Fibroblast of lung (primary cell): ENCODE data around the gene NDUFA3. TPM values are rescaled to one million over a fixed set of nuclear protein-coding genes. Genes with fewer than 3 reads are reported as not detected.

Experiments
- DNase-seq, 2 donors: peaks; one replicate each; pipeline versions ENCODE4 v3.0.0 to v3.0.0-alpha.2; 2010; ENCODE audit warnings: low read depth in 2 of 2
- H2AFZ ChIP-seq: 2 replicates; pipeline ENCODE4 v1.5.1; 2012; ENCODE audit warnings: low read length, control low read depth, inconsistent platforms
- H3K27ac ChIP-seq: 2 replicates; pipeline ENCODE4 v1.5.1; 2011; ENCODE audit warnings: low read length, control low read depth; ENCODE audit not compliant: insufficient read depth
- H3K27me3 ChIP-seq: 2 replicates; pipeline ENCODE4 v1.5.1; 2011; ENCODE audit warnings: mild to moderate bottlenecking, low read length; ENCODE audit not compliant: control insufficient read depth, insufficient read depth
- H3K36me3 ChIP-seq: 2 replicates; pipeline ENCODE4 v1.5.1; 2011; ENCODE audit warnings: low read length; ENCODE audit not compliant: control insufficient read depth, insufficient read depth
- H3K4me1 ChIP-seq: 2 replicates; pipeline ENCODE4 v1.5.1; 2011; ENCODE audit warnings: low read length; ENCODE audit not compliant: control insufficient read depth, insufficient read depth; ENCODE audit errors: extremely low read depth
- H3K4me2 ChIP-seq: 2 replicates; pipeline ENCODE4 v1.5.1; 2011; ENCODE audit warnings: low read length, control low read depth; ENCODE audit not compliant: insufficient read depth; ENCODE audit errors: extremely low read depth
- H3K4me3 ChIP-seq, 4 experiments: fragments of 200-600 bp in 1 of 4; sonication (generic) in 1 of 4; replicated peaks in 1 of 4; 2 replicates each; pipeline ENCODE4 v1.5.1; 2011 to 2016; ENCODE audit warnings: low read length in 4 of 4, low read depth in 3 of 4, mild to moderate bottlenecking in 3 of 4, control low read depth in 2 of 4, inconsistent platforms in 1 of 4, mixed read lengths in 1 of 4; ENCODE audit not compliant: insufficient read depth in 1 of 4; ENCODE audit errors: control extremely low read depth in 1 of 4
- H3K79me2 ChIP-seq: 2 replicates; pipeline ENCODE4 v1.5.1; 2012; ENCODE audit warnings: mild to moderate bottlenecking, low read length, inconsistent platforms; ENCODE audit not compliant: control insufficient read depth, insufficient read depth
- H3K9ac ChIP-seq: 2 replicates; pipeline ENCODE4 v1.5.1; 2011; ENCODE audit warnings: mild to moderate bottlenecking, low read length, control low read depth; ENCODE audit not compliant: insufficient read depth
- H3K9me3 ChIP-seq: 2 replicates; pipeline ENCODE4 v1.5.1; 2012; ENCODE audit warnings: low read depth, low read length; ENCODE audit not compliant: control insufficient read depth, insufficient read depth
- H4K20me1 ChIP-seq: 2 replicates; pipeline ENCODE4 v1.5.1; 2011; ENCODE audit warnings: low read length; ENCODE audit not compliant: control insufficient read depth, insufficient read depth; ENCODE audit errors: extremely low read depth
- EZH2 ChIP-seq: IDR thresholded peaks from 2 replicates; pipeline ENCODE4 v1.5.1; 2012; ENCODE audit warnings: low read length, control low read depth, mild to moderate bottlenecking; ENCODE audit errors: missing control alignments
- polyA plus RNA-seq, 2 donors: library from polyadenylated mRNA; depleted of rRNA in 1 of 2; stranded (reverse) in 1 of 2; unstranded in 1 of 2; fragments of >200 nt; gene quantifications; 2 replicates each; pipeline ENCODE4 v1.2.1, GENCODE V29; 2011 to 2012; ENCODE audit warnings: missing spikeins in 1 of 2
- total RNA-seq: library from RNA; depleted of rRNA; stranded (reverse); fragments of >200 nt; gene quantifications from 2 replicates; pipeline ENCODE4 v1.2.1, GENCODE V29; 2014
- TF ChIP-seq, protein P1 (sequence below), 2 donors: IDR thresholded peaks in 1 of 2; conservative IDR thresholded peaks in 1 of 2; 1 replicate in 1 of 2; 2 replicates in 1 of 2; pipeline ENCODE4 v1.5.1; 2011 to 2012; ENCODE audit warnings: low read length in 2 of 2, control low read depth in 1 of 2, inconsistent platforms in 1 of 2, low read depth in 1 of 2, mild to moderate bottlenecking in 1 of 2

The NDUFA3 gene
- total and polyA plus RNA-seq, 2 donors (not counting 1 experiment from before 2014, with no cell fraction given) = 22.8 to 35.4 TPM

DNA sequence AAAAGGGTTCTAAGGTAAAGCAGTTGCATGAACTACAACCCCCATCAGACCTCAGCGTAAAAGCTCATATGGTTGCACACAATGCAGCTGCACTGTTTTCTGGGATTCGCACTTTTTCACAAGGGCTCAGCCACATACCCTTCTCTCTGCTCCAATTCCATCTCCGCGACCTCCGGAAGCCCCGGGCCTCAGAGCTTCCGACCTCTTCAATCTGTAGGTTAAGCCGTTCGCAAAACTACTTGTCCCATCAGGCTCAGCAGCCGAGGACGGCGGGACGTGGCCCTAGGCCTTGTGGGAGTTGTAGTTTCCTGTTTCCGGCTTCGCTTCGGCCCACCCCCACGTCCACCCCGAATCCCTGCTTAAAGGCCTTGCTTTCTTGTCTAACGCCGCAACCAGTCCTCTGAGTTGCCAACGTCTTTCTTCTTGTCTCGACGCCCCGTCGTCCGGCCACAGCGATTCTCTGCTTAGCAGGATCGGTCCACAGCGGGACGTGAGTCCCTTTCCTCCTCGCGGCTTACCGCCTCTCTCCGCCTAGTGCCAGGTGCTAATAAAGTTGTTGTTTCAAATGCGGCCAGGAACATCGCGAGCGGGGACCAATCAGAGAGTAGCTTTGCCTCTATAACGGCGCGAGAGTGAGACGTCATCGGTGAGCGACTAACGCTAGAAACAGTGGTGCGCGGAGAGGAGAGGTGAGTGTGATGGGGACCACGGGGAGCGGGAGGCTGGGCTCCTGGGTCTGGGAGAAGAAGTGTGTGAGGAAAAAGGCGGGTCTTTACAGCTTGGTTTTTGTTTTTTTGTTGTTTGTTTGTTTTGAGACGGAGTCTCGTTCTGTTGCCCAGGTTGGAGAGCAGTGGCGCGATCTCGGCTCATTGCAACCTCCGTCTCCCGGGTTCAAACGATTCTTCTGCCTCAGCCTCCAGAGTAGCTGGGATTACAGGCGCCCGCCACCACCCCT lies 12.7 kb downstream of the NDUFA3 start, which contains the start of the genes PRPF31 and TFPT:
PRPF31 (plus strand) TSS at position 646 of the 955 bp plus-strand sequence. CDS start 2,525 bp downstream, outside the sequence.
TFPT (minus strand) TSS at position 549 of the 955 bp plus-strand sequence; CDS start at position 161, 388 bp downstream.
- peak; percentile 98 to 99 for DNase-seq
- Histone ChIP-seq H3K9me3 (no peaks in the 10 kb centered on the region), H3K4me3 (peak within 1 kb of the TSS; percentile 49 to 97 (median 82)), H3K4me1 (peaks cover 2% of the 10 kb centered on the region), H3K27ac (peak within 1 kb of the TSS; percentile 73), H3K27me3 (no peaks in the 10 kb centered on the region), H3K36me3 (peaks cover 9% of the 10 kb centered on the region), H2AFZ (peak within 1 kb of the TSS; percentile 72), H3K9ac (peak within 1 kb of the TSS; percentile 64), H3K79me2 (peaks cover 22% of the 10 kb centered on the region), H4K20me1 (no peaks in the 10 kb centered on the region), H3K4me2 (peak within 1 kb of the TSS; percentile 99)
- TF ChIP-seq EZH2 = no peak
- TF ChIP-seq, protein P1, sequence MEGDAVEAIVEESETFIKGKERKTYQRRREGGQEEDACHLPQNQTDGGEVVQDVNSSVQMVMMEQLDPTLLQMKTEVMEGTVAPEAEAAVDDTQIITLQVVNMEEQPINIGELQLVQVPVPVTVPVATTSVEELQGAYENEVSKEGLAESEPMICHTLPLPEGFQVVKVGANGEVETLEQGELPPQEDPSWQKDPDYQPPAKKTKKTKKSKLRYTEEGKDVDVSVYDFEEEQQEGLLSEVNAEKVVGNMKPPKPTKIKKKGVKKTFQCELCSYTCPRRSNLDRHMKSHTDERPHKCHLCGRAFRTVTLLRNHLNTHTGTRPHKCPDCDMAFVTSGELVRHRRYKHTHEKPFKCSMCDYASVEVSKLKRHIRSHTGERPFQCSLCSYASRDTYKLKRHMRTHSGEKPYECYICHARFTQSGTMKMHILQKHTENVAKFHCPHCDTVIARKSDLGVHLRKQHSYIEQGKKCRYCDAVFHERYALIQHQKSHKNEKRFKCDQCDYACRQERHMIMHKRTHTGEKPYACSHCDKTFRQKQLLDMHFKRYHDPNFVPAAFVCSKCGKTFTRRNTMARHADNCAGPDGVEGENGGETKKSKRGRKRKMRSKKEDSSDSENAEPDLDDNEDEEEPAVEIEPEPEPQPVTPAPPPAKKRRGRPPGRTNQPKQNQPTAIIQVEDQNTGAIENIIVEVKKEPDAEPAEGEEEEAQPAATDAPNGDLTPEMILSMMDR (conservative IDR thresholded peaks at IDR 0.05 in 1 of 2, IDR thresholded peaks at IDR 0.05 in 1 of 2; ENCODE audit: low read depth in 1 of 2, low read length in 2 of 2) = no peak

DNA sequence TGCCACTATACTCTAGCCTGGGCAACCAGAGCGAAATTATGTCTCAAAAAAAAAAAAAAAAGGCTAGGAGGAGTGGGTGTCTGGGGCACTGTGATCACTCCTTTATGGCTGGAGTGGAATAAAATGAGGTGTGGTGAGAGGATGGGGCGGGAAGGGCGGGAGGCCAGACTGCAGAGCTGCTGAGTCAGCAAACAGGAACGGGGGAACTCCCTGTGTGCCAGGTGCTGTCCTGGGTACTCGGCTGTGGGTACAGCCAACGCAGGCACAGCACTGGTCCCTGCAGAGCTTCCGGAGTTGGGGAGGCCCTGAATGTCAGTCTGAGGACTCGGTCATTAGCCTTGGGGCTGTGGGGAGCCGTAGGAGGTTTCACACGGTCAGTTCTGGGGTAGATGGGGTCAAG lies 18.6 kb downstream of the NDUFA3 start:
- peaks cover 16% of the 10 kb centered on the region for H3K36me3 ChIP-seq

DNA sequence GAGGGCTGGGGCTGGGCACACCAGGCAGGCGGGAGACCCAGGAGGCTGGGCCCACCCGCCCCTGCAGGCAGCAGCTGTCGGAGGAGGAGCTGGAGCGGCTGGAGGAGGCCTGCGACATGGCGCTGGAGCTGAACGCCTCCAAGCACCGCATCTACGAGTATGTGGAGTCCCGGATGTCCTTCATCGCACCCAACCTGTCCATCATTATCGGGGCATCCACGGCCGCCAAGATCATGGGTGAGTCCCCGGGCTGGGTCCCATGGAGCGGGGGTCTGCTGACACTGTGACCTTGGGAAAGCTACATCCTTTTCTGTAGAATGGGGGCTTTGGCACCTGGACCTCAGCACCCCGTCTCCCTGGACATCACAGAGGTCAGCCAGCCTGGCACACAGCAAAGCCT lies 21.0 kb downstream of the NDUFA3 start:
- Histone ChIP-seq H3K4me2 (no peak overlapping the region), H2AFZ (no peak overlapping the region), H3K9ac (no peak overlapping the region), H3K36me3 (peaks cover 22% of the 10 kb centered on the region), H3K4me3 (no peak overlapping the region), H4K20me1 (no peaks in the 10 kb centered on the region), H3K79me2 (no peaks in the 10 kb centered on the region), H3K27me3 (no peaks in the 10 kb centered on the region), H3K4me1 (no peaks in the 10 kb centered on the region), H3K27ac (no peak overlapping the region), H3K9me3 (no peaks in the 10 kb centered on the region)
- no peak for TF ChIP-seq EZH2
- TF ChIP-seq, protein P1 (conservative IDR thresholded peaks at IDR 0.05 in 1 of 2, IDR thresholded peaks at IDR 0.05 in 1 of 2; ENCODE audit: low read depth in 1 of 2, low read length in 2 of 2) = no peak
- no peak for DNase-seq

More for the DNA sequence above, 18.6 kb downstream of the NDUFA3 start:
- no peak overlapping the region for H2AFZ ChIP-seq
- H3K4me1 ChIP-seq = peaks cover 2% of the 10 kb centered on the region
- no peak overlapping the region for H3K9ac ChIP-seq
- no peak overlapping the region for H3K27ac ChIP-seq
- peaks cover 12% of the 10 kb centered on the region for H3K79me2 ChIP-seq
- H4K20me1 ChIP-seq = no peaks in the 10 kb centered on the region
- DNase-seq = no peak
- H3K27me3 ChIP-seq = no peaks in the 10 kb centered on the region
- TF ChIP-seq EZH2 = no peak
- TF ChIP-seq, protein P1 (conservative IDR thresholded peaks at IDR 0.05 in 1 of 2, IDR thresholded peaks at IDR 0.05 in 1 of 2; ENCODE audit: low read depth in 1 of 2, low read length in 2 of 2) = no peak
- no peak overlapping the region for H3K4me2 ChIP-seq
- H3K4me3 ChIP-seq = no peak overlapping the region
- H3K9me3 ChIP-seq = no peaks in the 10 kb centered on the region
